ENCODE results near the gene PCBD1. TPM values are rescaled to one million over a fixed set of nuclear protein-coding genes. Genes with fewer than 3 reads are reported as not detected.

The PCBD1 gene
- 10 to 100 TPM; 75.1 to 86.8 (median 80.3) TPM for polyA plus RNA-seq (ENCODE audit: insufficient read depth in 1 of 5, insufficient read length in 5 of 5, low replicate concordance in 1 of 5)
- long read RNA-seq, donor 1, transcript PCBD1-201 (4 exons, 1,006 nt) = major isoform, 95 of 126 reads
- long read RNA-seq, donor 1, partial matches to known transcripts = 27 of 126 reads
- long read RNA-seq, donor 1, other reads (novel, unspliced or antisense) = 0 of 126 reads
- long read RNA-seq, donor 2, transcript PCBD1-201 (4 exons, 1,006 nt) = major isoform, 38 of 54 reads
- long read RNA-seq, donor 2, partial matches to known transcripts = 15 of 54 reads
- long read RNA-seq, donor 2, other reads (novel, unspliced or antisense) = 0 of 54 reads
- long read RNA-seq, donor 3, transcript PCBD1-201 (4 exons, 1,006 nt) = major isoform, 70 of 91 reads
- long read RNA-seq, donor 3, partial matches to known transcripts = 18 of 91 reads
- long read RNA-seq, donor 3, other reads (novel, unspliced or antisense) = 0 of 91 reads
- long read RNA-seq, donor 4, transcript PCBD1-201 (4 exons, 1,006 nt) = major isoform, 40 of 55 reads
- long read RNA-seq, donor 4, partial matches to known transcripts = 15 of 55 reads
- long read RNA-seq, donor 4, other reads (novel, unspliced or antisense) = 0 of 55 reads
- long read RNA-seq, donor 5, transcript PCBD1-201 (4 exons, 1,006 nt) = major isoform, 93 of 114 reads
- long read RNA-seq, donor 5, partial matches to known transcripts = 14 of 114 reads
- long read RNA-seq, donor 5, other reads (novel, unspliced or antisense) = 5 of 114 reads
- long read RNA-seq, donor 6, transcript PCBD1-201 (4 exons, 1,006 nt) = major isoform, 91 of 123 reads
- long read RNA-seq, donor 6, partial matches to known transcripts = 22 of 123 reads
- long read RNA-seq, donor 6, other reads (novel, unspliced or antisense) = 8 of 123 reads
- long read RNA-seq, donor 7, transcript PCBD1-201 (4 exons, 1,006 nt) = major isoform, 36 of 43 reads
- long read RNA-seq, donor 7, partial matches to known transcripts = 5 of 43 reads
- long read RNA-seq, donor 7, other reads (novel, unspliced or antisense) = 0 of 43 reads
- long read RNA-seq, donor 8, transcript PCBD1-201 (4 exons, 1,006 nt) = major isoform, 22 of 22 reads
- long read RNA-seq, donor 8, partial matches to known transcripts = 0 of 22 reads
- long read RNA-seq, donor 8, other reads (novel, unspliced or antisense) = 0 of 22 reads

DNA sequence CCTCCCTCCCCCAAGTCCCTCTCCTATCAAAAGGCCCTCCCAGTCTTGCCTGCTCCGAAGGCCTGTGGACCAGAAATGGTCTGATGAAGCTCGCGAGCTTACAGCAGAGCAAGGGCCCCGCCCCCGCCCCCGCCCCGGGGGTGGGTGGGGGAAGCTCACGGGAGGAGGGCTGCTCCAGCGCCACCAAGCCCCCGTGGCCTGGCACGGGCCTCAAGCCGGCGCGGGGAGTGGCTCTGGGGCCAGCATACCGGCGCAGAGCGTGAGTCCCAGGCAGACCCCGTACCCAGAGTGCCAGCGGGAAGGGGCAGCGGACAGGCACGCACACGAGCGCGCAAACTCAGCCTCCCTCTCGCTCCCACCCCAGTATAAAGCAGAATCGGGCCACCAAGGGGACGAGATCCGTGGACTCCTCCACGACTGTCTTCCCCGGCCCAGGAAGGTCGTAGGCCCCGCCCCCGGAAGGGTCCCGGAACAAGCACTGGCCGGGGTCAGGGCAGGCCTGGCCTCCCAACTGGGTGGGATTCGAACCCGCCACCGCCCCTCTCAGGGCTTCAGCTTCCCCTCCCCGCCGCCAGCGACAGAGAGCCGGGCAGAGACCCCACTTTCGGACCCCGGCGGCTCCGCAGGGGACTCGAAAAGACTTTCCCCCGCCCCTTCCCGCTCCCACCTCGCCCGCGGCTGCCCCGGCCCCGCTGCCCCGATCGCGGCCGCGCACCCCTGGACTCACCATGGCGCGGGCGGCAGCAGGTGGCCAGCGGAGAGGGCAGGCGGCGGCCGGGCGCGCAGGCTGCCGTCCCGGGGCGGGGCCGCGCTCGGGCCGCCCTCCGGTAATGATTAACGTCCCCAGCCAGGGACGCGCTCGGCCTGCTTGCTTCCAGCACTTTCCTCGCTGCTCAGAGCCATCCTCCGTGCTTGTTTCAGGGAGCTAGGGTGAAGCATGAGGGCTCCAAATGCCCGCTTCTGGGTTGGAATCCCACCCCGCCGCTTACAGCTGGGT lies at the start of gene PCBD1:
TSS of gene PCBD1 (minus strand) at position 762 of the 997 bp plus-strand sequence. CDS start at position 730, 32 bp downstream.
- peak; percentile 60 to 74 for DNase-seq

DNA sequence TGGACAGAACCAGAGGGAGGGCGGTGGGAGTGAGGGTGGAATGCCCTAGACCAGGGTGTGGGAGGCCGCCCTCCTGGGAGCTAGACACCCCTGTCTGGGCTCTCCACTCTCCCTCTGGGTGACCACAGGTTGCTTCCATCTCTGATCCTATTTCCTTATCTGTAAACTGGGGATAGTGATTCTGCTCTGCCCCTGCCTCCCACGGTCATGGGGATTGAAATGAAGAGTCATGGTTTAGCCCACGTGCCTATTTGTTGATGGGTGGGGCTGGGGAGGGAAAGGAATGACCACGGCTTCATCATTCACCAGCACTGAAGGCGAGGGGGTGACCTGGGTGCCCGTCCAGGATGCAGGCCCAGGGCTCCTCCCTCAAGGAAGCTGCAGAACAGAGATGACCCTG lies 49.3 kb upstream of the PCBD1 start:
- no peak for DNase-seq

DNA sequence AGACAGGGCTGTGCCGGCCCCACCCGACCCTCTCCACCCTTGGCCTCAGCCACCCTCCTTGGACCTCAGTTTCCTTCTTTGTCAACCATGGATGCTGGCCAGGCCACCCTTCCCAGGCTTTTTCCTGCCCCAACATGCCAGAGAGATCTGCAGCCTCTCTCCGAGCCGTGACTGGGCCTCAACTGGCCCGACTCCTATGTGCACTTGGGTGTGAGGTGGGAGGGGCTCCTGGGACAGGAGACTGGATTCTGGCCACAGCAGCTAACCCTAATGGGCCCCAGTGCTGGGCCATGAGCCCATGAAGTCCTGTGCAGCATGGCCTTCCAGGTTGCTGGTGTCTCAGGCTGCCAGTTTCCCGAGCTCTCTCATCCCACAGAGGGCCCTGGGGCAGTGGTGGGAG lies 47.7 kb upstream of the PCBD1 start:
- DNase-seq = no peak

DNA sequence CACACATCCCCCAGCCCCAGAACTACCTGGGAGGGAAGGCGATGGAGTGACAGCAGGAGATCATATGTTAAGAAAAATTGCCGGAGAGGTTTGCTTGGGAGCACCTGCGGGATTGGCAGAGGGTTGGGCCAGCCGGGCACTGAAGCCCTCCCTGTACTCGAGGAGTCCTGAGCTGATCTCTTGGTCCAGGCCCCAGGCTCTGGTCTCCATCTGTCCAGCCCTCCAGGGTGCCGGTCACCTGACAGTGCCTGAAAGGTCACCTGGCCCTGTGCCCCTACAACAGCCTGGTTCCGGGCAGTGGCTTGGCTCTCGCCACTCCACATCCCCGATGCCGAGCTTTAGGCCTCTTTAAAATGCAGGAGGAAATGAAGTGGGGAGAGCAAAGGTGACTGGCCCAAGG lies 47.3 kb upstream of the PCBD1 start:
- no peak for DNase-seq

DNA sequence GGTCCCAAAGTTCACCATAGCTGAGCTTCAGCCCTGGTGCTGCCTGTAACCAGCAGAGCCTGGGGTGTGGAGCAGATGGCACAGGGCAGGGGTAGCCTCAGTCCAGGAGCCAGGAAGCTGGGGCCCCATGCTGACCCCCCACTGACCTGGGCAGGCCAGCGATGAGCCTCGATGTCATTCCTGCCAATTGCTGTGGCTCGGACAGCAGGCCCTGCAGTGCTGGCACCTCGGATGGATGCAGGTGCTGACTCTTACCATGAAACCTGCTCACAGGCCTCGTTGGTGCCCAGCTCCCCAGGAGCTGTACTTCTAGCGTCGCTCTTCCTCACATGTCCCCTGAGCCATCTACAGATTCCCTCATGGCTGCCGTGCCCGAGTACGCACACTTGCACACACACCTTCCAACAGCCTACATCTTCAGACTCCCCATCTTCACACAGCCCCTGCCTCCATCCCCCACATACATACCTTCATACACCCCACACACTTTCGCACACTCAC lies 46.8 kb upstream of the PCBD1 start:
- DNase-seq = no peak

DNA sequence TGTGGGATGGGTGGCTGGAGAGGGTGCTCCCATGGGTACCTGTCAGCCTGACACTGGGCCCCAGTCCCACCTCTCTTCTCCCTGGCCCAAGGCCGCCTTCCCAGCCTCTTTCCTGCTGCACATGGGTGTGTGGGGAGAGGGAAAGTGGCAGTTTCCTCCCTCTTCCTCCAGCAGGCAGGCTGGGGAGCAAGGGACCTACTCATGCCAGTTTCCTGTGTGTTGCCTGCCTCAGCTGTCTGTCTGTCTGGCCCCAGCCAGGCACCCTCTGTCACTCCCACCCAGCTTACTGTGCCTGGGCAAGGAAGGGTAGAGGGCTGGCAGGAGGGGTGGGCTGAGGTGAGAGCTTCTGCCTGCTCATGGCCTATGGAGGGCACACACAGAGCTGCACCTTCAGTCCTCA lies 46.3 kb upstream of the PCBD1 start:
- no peak for DNase-seq

DNA sequence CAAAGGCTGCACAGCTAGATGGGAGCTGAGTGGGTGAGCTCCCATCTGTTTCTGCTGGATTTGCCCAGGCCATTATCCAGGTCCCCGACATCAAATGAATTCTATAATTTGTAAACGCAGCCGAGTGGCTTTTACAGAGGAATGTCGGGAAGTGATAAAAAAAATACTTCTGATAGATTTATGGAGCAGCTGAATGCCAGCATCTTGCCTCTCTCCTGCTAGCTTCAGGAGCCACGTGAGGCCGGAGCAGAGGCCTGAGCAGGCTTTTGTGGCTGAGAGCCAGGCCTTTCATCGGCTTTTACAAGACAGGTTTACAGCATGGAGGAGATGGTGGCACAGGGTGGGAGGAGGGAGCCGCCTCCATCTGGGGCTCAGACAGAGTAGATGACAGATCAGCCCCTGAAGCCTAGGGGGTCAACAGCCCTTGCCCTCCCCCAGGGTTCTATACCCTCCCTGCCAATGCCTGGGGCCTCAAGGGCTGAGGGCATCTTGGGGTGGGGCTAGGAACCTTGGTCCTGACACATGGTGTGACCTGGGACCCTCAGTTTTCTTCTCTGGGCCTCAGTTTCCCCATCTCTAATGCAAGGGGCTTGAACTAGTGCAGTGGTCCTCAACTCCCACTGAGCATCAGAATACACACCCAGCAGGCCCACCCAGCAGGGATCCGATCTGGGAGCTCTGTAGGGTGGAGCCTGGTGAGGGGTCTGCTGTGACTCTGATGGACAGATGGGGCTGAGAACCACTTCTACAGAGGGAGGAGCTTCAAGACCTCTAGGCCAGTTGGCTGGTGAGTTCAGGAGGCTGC lies 44.2 kb upstream of the PCBD1 start:
- peak in 1 of 2 donors; percentile 12 for DNase-seq

DNA sequence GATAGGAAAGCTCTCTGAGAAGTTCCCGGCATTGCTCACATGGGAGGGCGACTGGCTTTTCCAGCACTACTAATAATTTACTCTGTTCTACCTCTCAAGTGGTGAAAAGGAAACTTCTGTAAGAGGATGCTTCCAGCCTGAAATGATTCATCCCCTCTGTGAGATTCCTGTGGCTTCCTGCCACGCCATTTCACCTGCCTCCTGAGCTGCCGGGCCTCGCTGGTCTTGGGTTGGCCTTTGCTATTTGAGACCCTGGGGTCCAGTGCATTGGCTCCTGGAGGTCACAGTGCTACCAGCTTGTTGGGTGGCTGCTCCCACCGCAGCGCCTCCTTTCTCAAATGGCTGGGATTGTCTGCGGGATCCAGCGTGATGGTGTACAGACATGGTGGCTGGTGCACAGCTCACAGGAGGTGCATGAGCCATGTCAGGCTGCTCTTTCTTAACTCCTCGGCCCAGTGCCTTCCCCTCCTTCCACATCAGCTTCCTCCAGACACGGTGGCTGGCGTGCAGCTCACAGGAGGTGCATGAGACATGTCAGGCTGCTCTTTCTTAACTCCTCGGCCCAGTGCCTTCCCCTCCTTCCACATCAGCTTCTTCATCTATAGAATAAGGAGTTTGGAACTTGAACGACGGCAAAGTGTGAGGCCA lies 42.9 kb upstream of the PCBD1 start:
- no peak for DNase-seq

DNA sequence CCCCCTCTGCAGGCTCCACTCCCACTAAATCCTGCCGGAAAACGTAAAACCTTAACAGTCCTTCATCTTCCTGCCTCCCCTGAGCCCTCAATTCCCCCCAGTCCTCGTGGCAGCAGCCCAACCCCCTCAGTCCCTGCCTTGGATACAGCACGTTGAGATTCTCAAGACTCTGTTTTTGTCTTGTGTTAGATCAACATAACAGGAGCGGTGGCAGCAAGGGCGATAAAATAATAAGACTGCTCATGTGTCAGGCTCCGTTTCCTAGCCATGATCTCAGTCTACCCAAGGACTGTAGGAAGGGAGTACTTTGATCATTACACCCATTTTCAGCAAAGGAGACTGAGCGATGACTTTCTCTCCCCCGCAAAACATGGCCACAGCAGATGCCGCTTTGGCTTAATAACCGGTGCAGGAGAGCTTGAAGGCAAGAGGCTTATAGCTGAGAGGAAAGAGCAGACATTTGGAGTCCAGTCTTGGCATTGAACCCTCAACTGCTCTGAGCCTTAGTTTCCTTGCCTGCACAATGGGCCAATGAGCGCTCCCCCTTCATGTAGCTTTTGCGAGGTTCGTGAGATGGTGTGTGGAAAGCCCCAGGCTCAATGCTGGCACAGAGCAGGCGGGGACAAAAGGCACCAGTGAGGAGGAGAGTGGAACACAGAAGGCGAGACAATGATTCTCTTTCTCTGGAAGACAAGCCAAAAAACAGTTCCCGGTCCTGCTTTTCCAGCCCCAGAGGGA lies 42.1 kb upstream of the PCBD1 start:
- no peak for DNase-seq

DNA sequence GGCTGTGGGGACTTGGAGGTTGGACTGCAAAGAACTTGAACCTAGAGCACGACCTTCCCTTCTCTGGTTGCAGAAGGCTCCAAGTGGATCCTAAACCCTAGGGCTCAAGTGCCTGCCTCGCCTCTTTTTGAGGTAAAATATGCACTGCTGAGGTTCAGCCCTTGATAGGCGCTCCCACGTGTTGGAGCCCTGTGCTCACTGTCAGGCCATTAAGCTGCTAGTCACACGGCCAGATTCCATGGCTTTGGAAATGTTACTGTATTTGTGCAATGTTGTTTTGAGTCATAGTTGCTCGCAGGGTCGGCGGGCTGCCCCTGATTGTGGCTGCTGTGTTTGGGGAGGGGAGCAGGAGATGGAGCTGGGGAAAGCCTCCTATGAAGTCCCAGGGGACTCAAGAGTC lies 39.8 kb upstream of the PCBD1 start:
- DNase-seq = no peak

DNA sequence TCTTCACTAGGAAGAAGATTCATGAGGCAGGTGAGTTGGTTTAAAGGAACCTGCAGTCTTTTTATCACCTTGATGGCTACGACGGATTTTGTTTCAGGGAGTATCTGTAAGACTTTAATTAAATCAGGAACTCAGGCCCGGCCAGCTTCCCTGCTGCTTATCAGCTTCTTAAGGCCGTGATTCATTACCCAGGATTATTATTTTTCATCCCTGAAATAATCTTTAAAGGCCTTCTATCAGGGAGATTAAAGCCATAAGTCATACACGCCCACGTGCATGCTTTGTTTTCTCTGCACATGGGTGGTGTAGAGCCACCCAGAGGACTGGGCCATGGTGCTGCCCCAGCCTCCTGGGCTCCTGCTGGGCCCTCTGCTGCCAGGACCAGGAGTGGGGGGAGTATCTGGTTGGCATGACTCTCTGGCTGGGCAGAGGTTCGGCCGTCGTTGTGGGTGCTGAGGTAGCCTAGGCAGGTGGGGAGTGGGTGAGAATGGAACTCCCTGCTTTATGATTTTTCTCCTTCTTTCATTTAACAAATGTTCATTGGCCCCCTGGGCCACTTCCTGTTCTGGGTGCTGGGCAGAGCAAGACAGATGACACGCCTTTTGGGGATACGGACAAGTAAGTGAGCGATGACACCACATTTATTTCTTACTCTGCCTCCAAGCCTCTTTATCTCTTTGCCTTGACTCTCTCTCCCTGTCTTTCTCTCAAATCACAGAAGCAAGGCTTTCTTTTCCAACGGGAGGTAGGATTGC lies 39.0 kb upstream of the PCBD1 start:
- no peak for DNase-seq

DNA sequence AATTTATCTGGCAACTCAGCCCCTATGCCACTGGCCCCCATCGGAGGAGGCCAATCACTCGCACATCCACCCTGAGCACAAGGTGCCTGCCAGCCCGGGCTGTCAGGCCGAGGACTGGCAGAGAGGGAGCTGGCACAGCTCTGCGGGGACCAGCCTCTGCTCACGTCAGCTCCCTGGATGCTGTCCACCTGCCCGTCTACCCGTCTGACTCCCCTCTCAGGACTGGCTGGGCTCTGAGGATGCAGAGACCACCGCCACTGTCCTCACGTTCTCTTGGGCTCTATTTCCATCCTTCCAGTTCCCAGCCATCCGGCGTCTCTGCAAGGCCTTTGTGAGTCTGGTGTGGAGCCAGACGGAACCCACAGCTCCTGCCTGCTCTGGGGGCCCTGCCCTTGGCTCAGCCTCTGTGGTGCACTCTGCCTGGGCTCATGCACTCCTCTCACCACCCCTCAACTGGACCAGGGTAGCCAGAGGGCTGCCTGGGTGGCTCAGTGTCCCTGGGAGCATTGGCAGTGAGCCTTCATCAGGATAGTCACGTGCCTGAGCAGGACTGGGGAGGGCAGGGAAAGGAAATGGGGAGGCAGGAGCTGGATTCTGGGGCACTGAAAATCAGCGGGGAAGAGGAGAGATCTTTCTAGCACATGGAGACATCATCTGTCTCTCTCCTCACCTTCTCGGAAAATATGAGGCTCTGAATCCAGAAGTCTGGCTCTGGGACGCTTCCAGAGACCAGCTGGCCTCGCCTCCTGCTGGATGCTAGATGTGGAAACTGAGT lies 38.0 kb upstream of the PCBD1 start:
- no peak for DNase-seq

DNA sequence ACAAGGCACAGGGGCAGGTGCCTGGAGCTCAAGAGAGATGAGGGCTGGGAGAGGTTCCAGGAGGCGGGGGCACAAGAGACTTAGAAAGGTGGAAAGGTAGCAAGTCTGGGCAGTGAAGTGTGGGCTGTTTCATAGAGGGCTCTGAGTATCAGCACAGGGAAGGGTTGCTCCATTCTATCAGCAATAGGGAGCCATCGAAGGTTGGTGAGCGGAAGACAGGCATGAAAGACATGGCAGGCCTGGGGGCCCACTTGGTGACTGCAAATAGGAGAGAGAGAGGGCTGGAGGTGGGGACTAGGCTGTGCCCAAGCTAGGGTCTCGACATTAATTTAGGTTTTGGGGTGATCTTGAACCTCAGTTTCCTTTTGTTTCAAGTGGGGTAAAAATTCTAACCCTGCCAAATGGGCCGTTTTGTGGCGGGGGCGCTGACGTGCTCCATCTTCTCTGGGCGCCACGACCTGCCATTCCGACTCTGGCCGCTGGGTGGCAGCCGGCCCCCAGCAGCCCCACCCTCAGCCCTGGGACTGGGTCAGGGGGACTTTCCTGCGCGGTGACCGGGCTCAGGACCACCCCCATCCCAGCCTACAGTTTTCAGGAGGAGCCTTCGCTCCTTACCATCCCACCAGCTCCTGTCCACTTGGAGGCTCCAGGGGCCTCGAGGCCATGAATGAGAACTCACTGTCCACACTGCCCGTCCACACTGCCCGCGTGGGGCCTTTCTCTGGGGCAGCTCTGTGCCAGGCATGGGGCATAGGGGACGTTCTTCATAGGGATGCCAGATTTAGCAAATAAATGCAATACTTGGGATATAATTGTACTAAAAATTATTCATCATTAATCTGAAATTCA lies 37.2 kb upstream of the PCBD1 start:
- peak; percentile 19 to 31 for DNase-seq

DNA sequence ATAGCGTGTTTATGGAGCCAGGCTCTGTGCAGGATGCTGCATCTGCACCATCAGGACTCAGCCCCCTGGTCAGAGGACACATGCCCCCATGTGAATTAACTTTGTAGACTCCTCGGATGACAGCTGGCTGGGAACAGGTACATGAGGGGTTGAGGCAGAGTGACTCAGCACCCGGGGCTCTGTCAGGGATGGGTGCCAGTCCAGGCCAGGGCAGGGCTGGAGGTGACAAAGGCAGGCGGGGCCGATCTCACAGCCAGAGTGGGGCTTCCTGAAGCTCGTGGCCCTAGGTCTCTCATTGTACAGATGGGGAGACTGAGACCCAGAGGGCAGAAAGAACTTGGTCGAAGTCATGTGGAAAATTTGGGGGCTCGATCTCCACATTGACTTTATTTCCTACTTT lies 35.3 kb upstream of the PCBD1 start:
- no peak for DNase-seq

DNA sequence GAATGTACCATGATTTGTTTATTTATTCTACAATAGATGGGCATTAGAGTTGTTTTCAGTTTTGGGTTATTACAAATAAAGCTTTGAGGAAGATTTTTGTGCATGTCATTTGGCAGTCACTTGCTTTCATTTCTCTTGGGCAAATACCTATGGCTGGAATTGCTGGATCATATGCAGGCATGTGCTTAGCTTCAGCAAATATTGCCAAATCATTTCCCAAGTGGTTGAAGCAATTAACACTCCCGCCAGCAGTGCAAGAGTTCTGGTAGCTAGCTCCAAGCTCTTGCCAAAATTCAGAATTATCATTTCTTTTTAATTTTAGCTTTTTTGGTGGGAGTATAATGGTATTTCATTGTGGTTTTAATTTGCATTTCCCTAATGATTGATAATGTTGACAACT lies 32.9 kb upstream of the PCBD1 start:
- DNase-seq = no peak

DNA sequence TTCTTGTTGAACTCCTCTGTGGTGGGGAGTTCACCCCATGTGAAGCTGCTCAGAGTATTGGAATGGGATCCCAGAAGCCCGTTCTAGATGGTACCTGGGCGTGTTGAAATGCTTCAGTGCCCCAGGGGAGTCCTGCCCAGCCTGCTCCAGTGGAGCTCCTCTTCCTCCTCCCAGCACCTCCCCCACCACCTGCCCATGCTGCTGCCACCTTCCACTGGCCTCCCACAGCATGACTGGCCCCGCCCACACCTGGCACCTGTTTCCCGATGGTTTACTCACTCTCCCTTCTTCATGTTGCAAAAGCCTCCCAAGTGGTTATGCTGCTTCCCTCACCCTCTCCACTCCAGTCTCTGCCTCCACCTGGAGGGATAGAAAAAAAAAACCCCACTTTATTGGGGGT lies 32.2 kb upstream of the PCBD1 start:
- peak in 1 of 2 donors; percentile 11 for DNase-seq

All from right lung (tissue), 10 donors.